D721Med (cell line): ENCODE results near the gene MED12.

Source experiments
- DNase-seq: peaks from one replicate; pipeline ENCODE4 v3.0.0; 2011; ENCODE audit warnings: low spot score; ENCODE audit not compliant: insufficient read length
- FAIRE-seq: peaks from 2 replicates; lab custom pipeline; 2011; peaks lifted over from hg19 to GRCh38; lab: Jason Lieb, UNC
- TF ChIP-seq, protein P1 (sequence below): IDR thresholded peaks from 2 replicates; pipeline ENCODE4 v1.5.1; 2012; ENCODE audit warnings: mild to moderate bottlenecking, control low read depth; ENCODE audit not compliant: insufficient read depth; ENCODE audit errors: missing control alignments

Gene MED12

DNA sequence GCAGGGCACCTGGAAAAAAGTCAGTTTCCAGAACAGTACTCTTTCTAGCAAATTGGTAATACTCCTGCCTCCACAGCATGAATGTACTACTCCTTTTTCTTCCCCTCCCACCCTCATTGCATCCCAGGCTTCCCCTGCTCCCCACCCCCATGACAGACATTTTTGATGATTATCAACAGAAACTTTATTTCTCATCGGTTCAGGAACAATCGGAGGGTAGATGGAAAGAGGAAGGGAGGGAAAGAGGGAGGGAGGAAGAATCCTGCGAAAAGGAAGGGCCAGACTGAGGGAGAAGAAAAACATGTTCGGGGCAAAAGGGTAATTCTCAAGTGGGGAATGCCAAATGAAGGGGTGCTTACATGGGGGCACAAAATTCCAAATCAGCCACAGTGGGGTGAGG, 11.2 kb upstream of the MED12 start:
- FAIRE-seq (no peak), DNase-seq (no peak)
- TF ChIP-seq, protein P1, sequence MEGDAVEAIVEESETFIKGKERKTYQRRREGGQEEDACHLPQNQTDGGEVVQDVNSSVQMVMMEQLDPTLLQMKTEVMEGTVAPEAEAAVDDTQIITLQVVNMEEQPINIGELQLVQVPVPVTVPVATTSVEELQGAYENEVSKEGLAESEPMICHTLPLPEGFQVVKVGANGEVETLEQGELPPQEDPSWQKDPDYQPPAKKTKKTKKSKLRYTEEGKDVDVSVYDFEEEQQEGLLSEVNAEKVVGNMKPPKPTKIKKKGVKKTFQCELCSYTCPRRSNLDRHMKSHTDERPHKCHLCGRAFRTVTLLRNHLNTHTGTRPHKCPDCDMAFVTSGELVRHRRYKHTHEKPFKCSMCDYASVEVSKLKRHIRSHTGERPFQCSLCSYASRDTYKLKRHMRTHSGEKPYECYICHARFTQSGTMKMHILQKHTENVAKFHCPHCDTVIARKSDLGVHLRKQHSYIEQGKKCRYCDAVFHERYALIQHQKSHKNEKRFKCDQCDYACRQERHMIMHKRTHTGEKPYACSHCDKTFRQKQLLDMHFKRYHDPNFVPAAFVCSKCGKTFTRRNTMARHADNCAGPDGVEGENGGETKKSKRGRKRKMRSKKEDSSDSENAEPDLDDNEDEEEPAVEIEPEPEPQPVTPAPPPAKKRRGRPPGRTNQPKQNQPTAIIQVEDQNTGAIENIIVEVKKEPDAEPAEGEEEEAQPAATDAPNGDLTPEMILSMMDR, result no peak

DNA sequence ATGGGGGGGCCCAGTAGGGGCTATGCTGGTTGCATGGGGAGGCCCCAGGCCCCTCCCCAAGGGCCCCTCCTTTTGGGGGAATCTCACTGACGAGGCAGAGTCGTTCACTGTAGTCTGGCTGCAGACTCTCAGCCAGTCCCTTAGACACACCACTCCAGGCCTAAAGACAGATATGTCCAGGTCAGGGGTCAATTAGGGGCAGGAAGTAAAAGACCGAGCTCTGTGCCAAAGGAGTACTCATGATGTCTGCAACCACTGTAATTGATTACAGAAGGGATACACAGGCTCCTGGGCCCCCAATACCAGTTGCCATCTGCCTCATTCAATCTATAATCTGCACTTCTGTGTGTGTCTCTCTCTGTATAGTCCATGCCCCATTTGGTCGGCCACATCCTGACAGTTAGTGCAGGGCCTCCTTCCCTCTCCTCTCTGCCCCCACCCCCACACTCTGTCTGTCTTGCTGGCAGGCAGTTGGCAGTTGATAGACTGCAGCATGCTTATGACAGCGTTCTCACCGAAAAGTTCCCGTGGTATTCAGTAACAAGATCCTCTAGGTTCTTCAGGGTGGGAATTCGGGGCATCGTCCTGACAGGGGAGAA, 10.5 kb upstream of the MED12 start:
- no peak for FAIRE-seq
- TF ChIP-seq, protein P1, result no peak
- no peak for DNase-seq

DNA sequence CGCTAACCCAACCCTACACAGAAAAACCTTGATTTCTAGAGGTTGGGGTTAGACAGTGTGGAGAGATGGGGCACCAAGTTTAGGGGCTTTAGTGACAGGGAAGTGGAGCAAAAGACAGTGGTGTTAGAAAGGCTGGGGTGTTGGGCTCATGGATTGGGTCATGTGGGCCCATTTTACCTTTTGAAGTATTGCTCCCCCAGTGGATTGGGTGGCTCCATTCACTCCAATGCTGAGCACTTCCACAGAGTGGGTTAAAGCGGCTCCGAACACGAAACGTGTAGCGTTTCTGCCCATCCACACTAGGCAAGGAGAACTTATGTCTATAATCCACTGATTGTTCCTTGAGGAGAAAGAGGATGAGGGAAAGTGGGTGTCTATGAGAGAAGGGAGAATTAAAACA, 9.3 kb upstream of the MED12 start:
- DNase-seq, result no peak
- FAIRE-seq, result no peak

DNA sequence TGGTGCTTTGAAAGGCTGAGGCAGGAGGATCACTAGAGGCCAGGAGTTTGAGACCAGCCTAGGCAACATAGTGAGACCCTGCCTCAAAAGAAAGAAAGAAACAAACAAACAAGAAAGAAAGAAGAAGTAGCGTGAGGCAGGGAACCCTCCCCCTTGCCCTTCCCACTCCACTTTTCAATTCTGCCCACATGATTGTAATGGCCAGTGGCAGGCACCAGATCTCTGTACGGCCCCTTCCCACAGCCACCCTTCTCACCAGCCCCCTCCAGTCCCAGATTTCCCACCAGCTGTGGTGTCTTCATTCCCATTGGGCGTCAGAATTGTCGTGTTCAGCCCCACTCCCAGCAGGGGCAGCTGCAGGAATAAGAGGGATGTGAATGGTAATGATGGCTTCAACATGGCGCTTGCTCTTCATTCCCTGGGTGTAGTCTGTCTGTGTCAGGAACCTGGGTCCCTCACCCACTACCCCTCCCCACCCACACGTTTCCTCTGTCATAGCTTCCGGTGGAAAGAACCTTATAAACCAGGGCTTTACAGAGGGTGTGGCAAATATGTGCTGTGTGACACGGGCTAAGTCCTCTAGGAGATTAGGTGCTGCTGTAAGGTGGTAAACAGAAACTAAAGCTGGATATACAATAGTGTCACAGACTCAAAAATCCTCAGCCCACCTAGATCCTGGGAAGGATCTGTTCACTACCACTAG, 7.1 kb upstream of the MED12 start, which contains the start of gene IL2RG:
Gene IL2RG, minus strand, starts transcription at position 437 of the 703 bp plus-strand sequence. Its CDS starts 38 bp downstream, at position 399.
- FAIRE-seq, result no peak
- TF ChIP-seq, protein P1, result no peak
- no peak for DNase-seq

More for the DNA sequence above, 9.3 kb upstream of the MED12 start:
- TF ChIP-seq, protein P1, result no peak

DNA sequence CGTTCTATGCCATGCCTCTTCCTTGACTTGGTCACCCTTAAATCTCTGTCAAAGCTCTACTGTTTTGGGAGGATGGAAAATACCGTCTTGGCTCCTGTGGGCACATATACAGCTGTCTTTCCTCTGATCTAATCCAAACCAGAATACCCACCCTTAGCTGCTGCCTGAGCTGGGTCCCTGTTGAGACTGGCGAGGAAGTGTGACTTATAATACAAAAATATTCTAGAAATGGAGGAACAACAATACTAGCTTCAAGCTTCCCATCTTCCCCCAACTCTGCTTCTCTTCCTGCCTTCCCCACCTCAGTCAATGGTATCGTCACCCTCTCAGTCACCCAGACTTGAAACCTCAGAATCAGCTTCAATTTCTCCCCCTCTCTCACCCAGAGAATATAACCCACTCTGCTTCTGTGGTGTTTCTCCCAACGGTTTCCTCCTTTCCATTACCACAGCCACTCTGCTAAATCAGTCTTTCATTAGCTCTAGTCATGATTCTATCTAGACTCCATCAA, 6.4 kb upstream of the MED12 start:
- FAIRE-seq (no peak), DNase-seq (no peak)
- TF ChIP-seq, protein P1, result no peak

DNA sequence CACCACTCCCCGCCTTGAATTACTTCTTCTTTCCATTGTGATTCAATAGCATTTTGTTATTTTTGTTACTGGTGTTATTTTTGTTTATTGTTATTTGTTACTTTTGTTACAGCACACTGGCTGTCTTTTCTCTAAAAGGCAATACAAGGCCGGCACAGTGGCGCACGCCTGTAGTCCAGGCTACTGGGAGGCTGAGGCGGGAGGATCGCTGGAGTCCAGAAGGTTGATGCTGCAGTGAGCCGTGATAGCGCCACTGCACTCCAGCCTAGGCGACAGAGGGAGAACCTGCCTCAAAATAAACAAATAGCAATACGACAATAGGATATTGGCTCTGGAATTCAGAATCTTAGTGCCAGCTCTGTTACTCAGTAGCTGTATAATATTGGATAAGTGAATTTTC, 1.0 kb upstream of the MED12 start:
- no peak for FAIRE-seq
- no peak for DNase-seq
- TF ChIP-seq, protein P1, result no peak
